KMS-11 (cell line): ENCODE data around the gene KDELR3.
A peak's percentile ranks its signal among the peaks of the same experiment; 100 is the strongest.

Source experiments
- H2AFZ ChIP-seq: fragments of 200-600 bp; sonication (generic); 2 replicates; pipeline ENCODE4 v1.6.1; 2016; ENCODE audit warnings: antibody characterized with exemption, mixed run types, low read depth
- H3K27ac ChIP-seq: fragments of 200-600 bp; sonication (generic); 2 replicates; pipeline ENCODE4 v1.6.1; 2016; ENCODE audit warnings: mild to moderate bottlenecking, mixed run types
- H3K27me3 ChIP-seq: fragments of 200-600 bp; sonication (generic); 2 replicates; pipeline ENCODE4 v1.6.1; 2017; ENCODE audit warnings: mild to moderate bottlenecking, low read depth, mixed run types, moderate library complexity; ENCODE audit not compliant: insufficient read depth
- H3K36me3 ChIP-seq: fragments of 200-600 bp; sonication (generic); 2 replicates; pipeline ENCODE4 v1.6.1; 2017; ENCODE audit warnings: mild to moderate bottlenecking, mixed run types; ENCODE audit not compliant: insufficient read depth
- H3K4me1 ChIP-seq: fragments of 200-600 bp; sonication (generic); 2 replicates; pipeline ENCODE4 v1.6.1; 2016; ENCODE audit warnings: mild to moderate bottlenecking, low read depth, mixed run types; ENCODE audit not compliant: poor library complexity, severe bottlenecking
- H3K4me2 ChIP-seq: fragments of 200-600 bp; sonication (generic); 2 replicates; pipeline ENCODE4 v1.7.0; 2016; ENCODE audit warnings: mild to moderate bottlenecking, mixed run types
- H3K4me3 ChIP-seq: fragments of 200-600 bp; sonication (generic); IDR thresholded peaks from 2 replicates; pipeline ENCODE4 v1.6.1; 2017; ENCODE audit warnings: low read depth, low read length, mixed read lengths; ENCODE audit not compliant: insufficient read depth
- H3K79me2 ChIP-seq: fragments of 200-600 bp; sonication (generic); 2 replicates; pipeline ENCODE4 v1.6.1; 2016; ENCODE audit warnings: low read depth, mixed run types; ENCODE audit not compliant: insufficient read depth
- H3K9ac ChIP-seq: fragments of 200-600 bp; sonication (generic); 2 replicates; pipeline ENCODE4 v1.6.1; 2016; ENCODE audit warnings: mild to moderate bottlenecking, mixed run types
- H4K20me1 ChIP-seq: fragments of 200-600 bp; sonication (generic); 2 replicates; pipeline ENCODE4 v1.6.1; 2016; ENCODE audit warnings: mild to moderate bottlenecking, mixed run types; ENCODE audit not compliant: insufficient read depth
- CTCF ChIP-seq: fragments of 200-600 bp; sonication (generic); conservative IDR thresholded peaks from 2 replicates; pipeline ENCODE4 v1.6.1; 2017; ENCODE audit warnings: low read depth, mild to moderate bottlenecking, antibody characterized with exemption, low read length, moderate library complexity, mixed read lengths

KDELR3 gene

DNA sequence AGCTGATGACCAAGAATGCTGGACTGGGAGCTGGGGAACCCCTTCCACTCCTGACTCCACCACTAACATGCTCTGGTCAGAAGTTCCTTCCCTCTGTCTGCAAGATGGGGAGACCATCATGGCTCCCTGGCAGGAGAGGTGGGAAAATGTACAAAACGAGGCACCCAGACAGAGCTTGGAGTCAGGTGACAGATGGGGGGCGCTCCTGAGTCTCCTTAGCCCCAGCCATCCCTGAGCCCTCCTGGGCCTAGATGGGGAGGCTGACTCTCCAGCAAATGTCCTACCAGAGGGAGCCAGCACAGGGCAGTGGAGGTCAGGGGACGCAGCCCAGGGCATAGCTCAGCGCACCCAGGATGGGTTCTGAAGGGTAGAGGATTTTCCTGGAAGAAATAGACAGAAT, 32.9 kb upstream of the KDELR3 start:
- Histone ChIP-seq H4K20me1 (no peaks in the 10 kb centered on the region), H2AFZ (no peak overlapping the region), H3K4me3 (no peak overlapping the region), H3K27me3 (no peaks in the 10 kb centered on the region), H3K36me3 (no peaks in the 10 kb centered on the region), H3K27ac (no peak overlapping the region), H3K9ac (no peak overlapping the region), H3K79me2 (no peaks in the 10 kb centered on the region), H3K4me2 (no peak overlapping the region), H3K4me1 (no peaks in the 10 kb centered on the region)
- TF ChIP-seq CTCF: peak; percentile 23; the same call in 1 of the 2 replicates

GRCh38 chr22:38435965-38436364, 31.9 kb upstream of the KDELR3 start:
- Histone ChIP-seq H3K4me1 (no peaks in the 10 kb centered on the region), H3K79me2 (no peaks in the 10 kb centered on the region), H3K36me3 (no peaks in the 10 kb centered on the region), H3K27ac (no peak overlapping the region), H2AFZ (no peak overlapping the region), H3K4me2 (no peak overlapping the region), H3K27me3 (no peaks in the 10 kb centered on the region; the same call in 1 of the 2 replicates), H3K9ac (no peak overlapping the region), H4K20me1 (no peaks in the 10 kb centered on the region), H3K4me3 (no peak overlapping the region)
- TF ChIP-seq CTCF: no peak

DNA sequence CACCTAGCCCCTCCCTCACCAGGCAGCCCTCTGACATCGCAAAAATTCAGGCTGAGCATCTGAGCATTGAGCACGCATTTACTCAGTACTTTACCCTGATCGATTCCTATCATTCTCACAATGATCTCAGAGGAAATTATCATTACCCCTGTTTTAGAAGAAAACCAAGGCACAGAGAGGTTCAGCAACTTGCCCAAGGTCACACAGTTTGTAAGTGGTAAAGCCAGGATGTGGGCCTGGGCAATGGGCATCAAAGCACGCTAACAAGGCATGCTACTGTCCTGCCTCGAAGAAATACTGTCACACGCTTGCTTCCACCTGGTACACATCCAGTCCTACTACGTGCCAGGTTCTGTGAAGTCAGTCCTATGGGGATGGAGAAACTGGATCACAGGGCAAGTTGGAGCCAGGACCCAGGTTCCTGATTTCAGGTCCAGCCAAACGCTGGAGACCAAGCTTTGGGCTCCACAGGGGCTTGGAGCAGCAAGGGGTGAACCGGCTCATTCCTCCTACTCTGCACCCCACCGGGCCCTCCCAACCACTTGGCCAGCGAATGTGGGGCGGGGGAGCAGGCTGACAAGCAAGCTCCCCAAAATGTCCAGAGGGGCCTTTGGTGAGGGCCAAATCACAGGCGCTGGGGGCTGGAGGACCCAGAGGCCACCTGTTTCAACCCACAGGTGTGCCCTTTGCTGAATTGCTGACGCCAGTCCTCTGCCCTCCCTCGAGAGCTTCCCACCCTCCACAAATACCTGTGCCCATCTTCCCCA, 31.1 kb upstream of the KDELR3 start:
- no peaks in the 10 kb centered on the region for H3K4me1 ChIP-seq
- H3K4me2 ChIP-seq: no peak overlapping the region
- H3K4me3 ChIP-seq: no peak overlapping the region
- H3K9ac ChIP-seq: no peak overlapping the region
- TF ChIP-seq CTCF: no peak
- no peak overlapping the region for H2AFZ ChIP-seq
- no peaks in the 10 kb centered on the region; the same call in 1 of the 2 replicates for H3K27me3 ChIP-seq
- no peaks in the 10 kb centered on the region for H4K20me1 ChIP-seq
- H3K79me2 ChIP-seq: no peaks in the 10 kb centered on the region
- no peaks in the 10 kb centered on the region for H3K36me3 ChIP-seq
- no peak overlapping the region for H3K27ac ChIP-seq

DNA sequence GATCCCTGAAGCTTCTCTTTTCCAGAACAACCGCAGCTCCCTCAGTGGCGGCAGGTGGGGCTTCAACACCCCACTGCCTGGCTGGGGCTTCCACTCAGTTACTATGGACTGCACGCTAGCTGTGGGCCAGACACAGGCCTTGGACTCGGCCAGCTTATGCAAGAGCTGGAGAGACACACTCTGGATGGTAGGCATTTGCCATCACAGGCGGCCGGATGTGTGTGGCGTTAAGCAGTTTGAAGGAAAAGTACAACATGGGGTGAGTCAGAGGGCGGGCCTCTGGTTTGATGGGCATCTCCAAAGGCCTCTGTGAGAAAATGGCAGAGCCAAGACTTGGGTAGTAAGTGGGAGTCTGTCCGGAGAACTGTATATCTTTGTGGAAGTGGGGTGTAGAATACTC, 30.5 kb upstream of the KDELR3 start:
- TF ChIP-seq CTCF: no peak
- Histone ChIP-seq H3K4me2 (no peak overlapping the region), H3K4me3 (no peak overlapping the region), H3K9ac (no peak overlapping the region), H4K20me1 (no peaks in the 10 kb centered on the region), H2AFZ (no peak overlapping the region), H3K36me3 (no peaks in the 10 kb centered on the region), H3K4me1 (no peaks in the 10 kb centered on the region), H3K27ac (no peak overlapping the region), H3K27me3 (no peaks in the 10 kb centered on the region; the same call in 1 of the 2 replicates), H3K79me2 (no peaks in the 10 kb centered on the region)
